Fibroblast of the aortic adventitia (primary cell): ENCODE data around the gene TCEAL9. TPM values are rescaled to one million over a fixed set of nuclear protein-coding genes. Genes with fewer than 3 reads are reported as not detected.

Source experiments
- small RNA-seq: library from RNA; depleted of rRNA; stranded (forward); fragments of <200 nt; gene quantifications from one replicate; pipeline ENCODE3, GENCODE V24; 2012
- total RNA-seq: library from RNA; depleted of rRNA; stranded (reverse); fragments of >200 nt; gene quantifications from 2 replicates; pipeline ENCODE4 v1.2.3, GENCODE V29; 2012; ENCODE audit warnings: low replicate concordance

TCEAL9 gene
- total RNA-seq, 1 donor = 225 TPM

Small RNA genes within 50 kb of the gene (small RNA-seq; reads per million reads assigned to genes)
- not detected for gene Z92846.1

Other genes starting within 250 kb of the TCEAL9 start
- gene BEX4, start 141.4 kb upstream of the TCEAL9 start, total RNA-seq = 7.9 and 15.6 TPM in 2 replicates
- gene TCEAL8, start 101.4 kb upstream of the TCEAL9 start, total RNA-seq = 144 and 370 TPM in 2 replicates
- not detected in 2 replicates for gene TCEAL5, start 79.8 kb upstream of the TCEAL9 start, total RNA-seq
- gene BEX2, start 45.5 kb upstream of the TCEAL9 start, total RNA-seq = 1.6 and 14.3 TPM in 2 replicates
- gene TCEAL7, start 26.3 kb upstream of the TCEAL9 start, total RNA-seq = 52.5 and 86.3 TPM in 2 replicates
- 222 and 678 TPM in 2 replicates for gene BEX3, start 20.0 kb downstream of the TCEAL9 start, total RNA-seq
- gene RAB40A, start 163.0 kb downstream of the TCEAL9 start, total RNA-seq = 0.27 and 0.57 TPM in 2 replicates
- 47.1 and 100 TPM in 2 replicates for gene TCEAL4, start 229.0 kb downstream of the TCEAL9 start, total RNA-seq